Spinal cord (tissue), 10 donors: ENCODE measurements around the gene BAIAP2. TPM values are rescaled to one million over a fixed set of nuclear protein-coding genes. Genes with fewer than 3 reads are reported as not detected.

Experiments
- DNase-seq, 6 donors: peaks; one replicate each; pipeline versions ENCODE4 v3.0.0 to v3.0.0-alpha.2; 2013 to 2015; ENCODE audit warnings: low spot score in 6 of 6, low read depth in 4 of 6
- H3K27ac ChIP-seq: one replicate; pipeline ENCODE4 v1.5.1; 2013; ENCODE audit warnings: low read depth, low read length, control low read depth
- H3K27me3 ChIP-seq: one replicate; pipeline ENCODE4 v1.6.1; 2013; ENCODE audit warnings: low read length; ENCODE audit not compliant: control insufficient read depth, insufficient read depth
- H3K36me3 ChIP-seq: one replicate; pipeline ENCODE4 v1.6.1; 2013; ENCODE audit warnings: low read length; ENCODE audit not compliant: control insufficient read depth, insufficient read depth
- H3K4me1 ChIP-seq: one replicate; pipeline ENCODE4 v1.6.1; 2013; ENCODE audit warnings: low read length; ENCODE audit not compliant: control insufficient read depth, insufficient read depth
- H3K4me3 ChIP-seq: one replicate; pipeline ENCODE4 v1.5.1; 2013; ENCODE audit warnings: low read depth, low read length, control low read depth
- H3K9me3 ChIP-seq: one replicate; pipeline ENCODE4 v1.6.1; 2013; ENCODE audit warnings: low read length; ENCODE audit not compliant: control insufficient read depth, insufficient read depth
- WGBS: methylation state at CpG from one replicate; pipeline ENCODE4 v1.1.5; 2013; ENCODE audit warnings: missing lambda C conversion rate; ENCODE audit not compliant: insufficient coverage; 5-methylcytosine and 5-hydroxymethylcytosine counted together
- polyA plus RNA-seq, 2 donors: library from polyadenylated mRNA; unstranded; fragments of 120-200 nt; gene quantifications; one replicate each; pipeline ENCODE4 v1.2.1, GENCODE V29; 2013; ENCODE audit not compliant: insufficient read length in 2 of 2
- total RNA-seq, 2 donors: library from RNA; depleted of rRNA in 1 of 2; stranded (reverse); fragments of 120-200 nt in 1 of 2; fragments of >200 nt in 1 of 2; gene quantifications; one replicate each; pipeline versions ENCODE4 v1.2.3 to v1.2.4, GENCODE V29; 2013 to 2014
- donor health status: healthy.

Gene BAIAP2
- total and polyA plus RNA-seq, 4 donors, result 16.8 to 55.6 (median 37.8) TPM

- 81% methylated on average over 45 of the region's 45 CpGs for WGBS
- peak overlapping the region; percentile 9 for H3K4me3 ChIP-seq
- peaks cover 78% of the 10 kb centered on the region for H3K4me1 ChIP-seq
- H3K27ac ChIP-seq, result peak overlapping the region; percentile 15
- no peaks in the 10 kb centered on the region for H3K9me3 ChIP-seq
- H3K36me3 ChIP-seq, result peaks cover 96% of the 10 kb centered on the region
- no peak for DNase-seq
- no peaks in the 10 kb centered on the region for H3K27me3 ChIP-seq
Observed at GRCh38 chr17:81120695-81121621, 86.0 kb downstream of the BAIAP2 start.

GRCh38 chr17:81121841-81122733 is 87.1 kb downstream of the BAIAP2 start:
- Histone ChIP-seq H3K27ac (no peak overlapping the region), H3K27me3 (no peaks in the 10 kb centered on the region), H3K9me3 (no peaks in the 10 kb centered on the region), H3K4me3 (no peak overlapping the region), H3K4me1 (peaks cover 75% of the 10 kb centered on the region), H3K36me3 (peaks cover 95% of the 10 kb centered on the region)
- 36% methylated on average over 104 of the region's 109 CpGs for WGBS
- DNase-seq, result peak in 1 of 6 donors; percentile 38

- Histone ChIP-seq H3K4me3 (peak overlapping the region; percentile 39), H3K4me1 (peaks cover 74% of the 10 kb centered on the region), H3K9me3 (no peaks in the 10 kb centered on the region), H3K36me3 (peaks cover 95% of the 10 kb centered on the region), H3K27ac (peak overlapping the region; percentile 10), H3K27me3 (no peaks in the 10 kb centered on the region)
- DNase-seq, result no peak
- 82% methylated on average over 36 of the region's 39 CpGs for WGBS
Observed at GRCh38 chr17:81123052-81124048, 88.4 kb downstream of the BAIAP2 start.

GRCh38 chr17:81124377-81124776 is 89.4 kb downstream of the BAIAP2 start:
- peak overlapping the region; percentile 39 for H3K4me3 ChIP-seq
- DNase-seq, result no peak
- H3K27me3 ChIP-seq, result no peaks in the 10 kb centered on the region
- peaks cover 94% of the 10 kb centered on the region for H3K36me3 ChIP-seq
- WGBS, result 92% methylated on average over 18 of the region's 18 CpGs
- no peaks in the 10 kb centered on the region for H3K9me3 ChIP-seq
- H3K4me1 ChIP-seq, result peaks cover 74% of the 10 kb centered on the region
- H3K27ac ChIP-seq, result no peak overlapping the region

- H3K27ac ChIP-seq, result peak overlapping the region; percentile 40
Observed at GRCh38 chr17:81125573-81126081, 90.7 kb downstream of the BAIAP2 start.

GRCh38 chr17:81126281-81127132 is 91.6 kb downstream of the BAIAP2 start:
- 76% methylated on average over 25 of the region's 34 CpGs for WGBS

More at GRCh38 chr17:81125573-81126081, 90.7 kb downstream of the BAIAP2 start:
- Histone ChIP-seq H3K4me3 (peak overlapping the region; percentile 39), H3K4me1 (peaks cover 75% of the 10 kb centered on the region), H3K9me3 (no peaks in the 10 kb centered on the region), H3K36me3 (peaks cover 94% of the 10 kb centered on the region), H3K27me3 (no peaks in the 10 kb centered on the region)
- 63% methylated on average over 9 of the region's 14 CpGs for WGBS
- no peak for DNase-seq

GRCh38 chr17:81127133-81127455 is 92.1 kb downstream of the BAIAP2 start:
- H3K27ac ChIP-seq, result peak overlapping the region; percentile 85
- whole genome bisulfite sequencing, result 64% methylated on average over 4 of the region's 5 CpGs

More at GRCh38 chr17:81126281-81127132, 91.6 kb downstream of the BAIAP2 start:
- peaks cover 75% of the 10 kb centered on the region for H3K4me1 ChIP-seq
- H3K36me3 ChIP-seq, result peaks cover 94% of the 10 kb centered on the region
- DNase-seq, result no peak
- H3K27me3 ChIP-seq, result no peaks in the 10 kb centered on the region
- H3K27ac ChIP-seq, result peak overlapping the region; percentile 29
- H3K4me3 ChIP-seq, result peak overlapping the region; percentile 39
- no peaks in the 10 kb centered on the region for H3K9me3 ChIP-seq

GRCh38 chr17:81127526-81128177 is 92.7 kb downstream of the BAIAP2 start:
- H3K27me3 ChIP-seq, result no peaks in the 10 kb centered on the region
- peak overlapping the region; percentile 85 for H3K27ac ChIP-seq
- 80% methylated on average over 12 of the region's 25 CpGs for whole genome bisulfite sequencing
- peaks cover 96% of the 10 kb centered on the region for H3K36me3 ChIP-seq
- H3K9me3 ChIP-seq, result no peaks in the 10 kb centered on the region
- DNase-seq, result no peak
- H3K4me3 ChIP-seq, result peak overlapping the region; percentile 63
- H3K4me1 ChIP-seq, result peaks cover 77% of the 10 kb centered on the region

More at GRCh38 chr17:81127133-81127455, 92.1 kb downstream of the BAIAP2 start:
- H3K4me1 ChIP-seq, result peaks cover 77% of the 10 kb centered on the region
- no peaks in the 10 kb centered on the region for H3K9me3 ChIP-seq
- DNase-seq, result no peak
- peak overlapping the region; percentile 63 for H3K4me3 ChIP-seq
- peaks cover 94% of the 10 kb centered on the region for H3K36me3 ChIP-seq
- H3K27me3 ChIP-seq, result no peaks in the 10 kb centered on the region
